KOPT-K1 (cell line): ENCODE data around the gene PSMD3.
A peak's percentile ranks its signal among the peaks of the same experiment; 100 is the strongest.

Experiments
- H3K27ac ChIP-seq: fragments of 200-600 bp; sonication (generic); 2 replicates; pipeline ENCODE4 v1.5.1; 2016; ENCODE audit warnings: antibody characterized with exemption, mild to moderate bottlenecking, low read depth, low read length; ENCODE audit not compliant: poor library complexity, severe bottlenecking
- H3K36me3 ChIP-seq: fragments of 200-600 bp; sonication (generic); 2 replicates; pipeline ENCODE4 v1.5.1; 2017; ENCODE audit warnings: antibody characterized with exemption, mild to moderate bottlenecking, low read length, moderate library complexity; ENCODE audit not compliant: insufficient read depth
- H3K9me3 ChIP-seq: fragments of 200-600 bp; sonication (generic); 2 replicates; pipeline ENCODE4 v1.5.1; 2017; ENCODE audit warnings: antibody characterized with exemption, low read length, mild to moderate bottlenecking; ENCODE audit not compliant: insufficient read depth, poor library complexity, severe bottlenecking

PSMD3 gene

GRCh38 chr17:40019140-40019991 lies 38.8 kb downstream of the PSMD3 start:
- Histone ChIP-seq H3K27ac (no peak overlapping the region), H3K36me3 (peaks cover 69% of the 10 kb centered on the region), H3K9me3 (no peaks in the 10 kb centered on the region)

- Histone ChIP-seq H3K36me3 (peaks cover 77% of the 10 kb centered on the region), H3K9me3 (no peaks in the 10 kb centered on the region), H3K27ac (no peak overlapping the region)
Observed at GRCh38 chr17:40020146-40020545, 39.5 kb downstream of the PSMD3 start.

- H3K9me3 ChIP-seq: no peaks in the 10 kb centered on the region
- H3K27ac ChIP-seq: no peak overlapping the region
- H3K36me3 ChIP-seq: peaks cover 90% of the 10 kb centered on the region
Observed at GRCh38 chr17:40021451-40021971, 40.9 kb downstream of the PSMD3 start.

- no peaks in the 10 kb centered on the region for H3K9me3 ChIP-seq
- H3K27ac ChIP-seq: no peak overlapping the region
- H3K36me3 ChIP-seq: peaks cover 96% of the 10 kb centered on the region
Observed at GRCh38 chr17:40022497-40022896, 41.9 kb downstream of the PSMD3 start.

- no peak overlapping the region for H3K27ac ChIP-seq
- no peaks in the 10 kb centered on the region for H3K9me3 ChIP-seq
- H3K36me3 ChIP-seq: peaks cover 96% of the 10 kb centered on the region
Observed at GRCh38 chr17:40022961-40023541, 42.4 kb downstream of the PSMD3 start.

- Histone ChIP-seq H3K9me3 (no peaks in the 10 kb centered on the region), H3K36me3 (peaks cover 97% of the 10 kb centered on the region), H3K27ac (no peak overlapping the region)
Observed at GRCh38 chr17:40023590-40024292, 43.1 kb downstream of the PSMD3 start.

GRCh38 chr17:40024901-40025300 lies 44.3 kb downstream of the PSMD3 start:
- no peaks in the 10 kb centered on the region for H3K9me3 ChIP-seq
- H3K36me3 ChIP-seq: peaks cover 97% of the 10 kb centered on the region
- H3K27ac ChIP-seq: no peak overlapping the region

- no peaks in the 10 kb centered on the region for H3K9me3 ChIP-seq
- peaks cover 97% of the 10 kb centered on the region for H3K36me3 ChIP-seq
- H3K27ac ChIP-seq: peak overlapping the region; percentile 25
Observed at GRCh38 chr17:40025559-40025958, 45.0 kb downstream of the PSMD3 start.

GRCh38 chr17:40025991-40026815 lies 45.6 kb downstream of the PSMD3 start:
- Histone ChIP-seq H3K9me3 (no peaks in the 10 kb centered on the region), H3K36me3 (peaks cover 98% of the 10 kb centered on the region), H3K27ac (peak overlapping the region; percentile 25)

GRCh38 chr17:40026816-40027613 lies 46.4 kb downstream of the PSMD3 start:
- H3K36me3 ChIP-seq: peaks cover 98% of the 10 kb centered on the region

GRCh38 chr17:40027614-40028012 lies 47.0 kb downstream of the PSMD3 start:
- no peaks in the 10 kb centered on the region for H3K9me3 ChIP-seq
- H3K27ac ChIP-seq: no peak overlapping the region
- peaks cover 98% of the 10 kb centered on the region for H3K36me3 ChIP-seq

More at GRCh38 chr17:40026816-40027613, 46.4 kb downstream of the PSMD3 start:
- Histone ChIP-seq H3K9me3 (no peaks in the 10 kb centered on the region), H3K27ac (no peak overlapping the region)

GRCh38 chr17:40028595-40028994 lies 48.0 kb downstream of the PSMD3 start:
- no peaks in the 10 kb centered on the region for H3K9me3 ChIP-seq
- peaks cover 98% of the 10 kb centered on the region for H3K36me3 ChIP-seq
- H3K27ac ChIP-seq: no peak overlapping the region

GRCh38 chr17:40031706-40032105 lies 51.1 kb downstream of the PSMD3 start:
- Histone ChIP-seq H3K9me3 (no peaks in the 10 kb centered on the region), H3K27ac (no peak overlapping the region), H3K36me3 (peaks cover 98% of the 10 kb centered on the region)
